ENCODE results near the gene TRAPPC2.
"Not testable (repeated sequence)": the region's sequence is repeated elsewhere in the genome, so short reads cannot be mapped to it uniquely, and the experiment has no call there.

TRAPPC2 gene

GRCh38 chrX:13742397-13743176 lies 8.2 kb upstream of the TRAPPC2 start:
- DNase-seq: peak; percentile 59

DNA sequence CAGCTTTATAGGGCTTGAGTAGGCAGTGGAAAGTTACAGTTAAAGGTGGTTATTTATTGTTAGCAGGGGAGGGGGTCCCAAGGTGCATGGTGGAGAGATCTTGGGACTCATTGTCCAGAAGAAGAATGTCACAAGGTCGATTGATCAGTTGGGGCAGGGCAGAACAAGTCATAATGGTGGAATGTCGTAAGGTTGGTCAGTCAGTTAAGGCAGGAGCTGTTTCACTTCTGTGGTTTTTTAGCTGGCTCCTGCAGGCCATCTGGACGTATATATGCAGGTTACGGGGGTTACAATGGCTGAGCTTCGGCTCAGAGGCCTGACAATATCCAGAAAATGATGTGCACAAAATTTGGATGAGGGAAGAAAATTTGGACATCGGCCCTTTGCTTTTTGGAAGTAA lies 7.3 kb upstream of the TRAPPC2 start:
- no peak for DNase-seq

DNA sequence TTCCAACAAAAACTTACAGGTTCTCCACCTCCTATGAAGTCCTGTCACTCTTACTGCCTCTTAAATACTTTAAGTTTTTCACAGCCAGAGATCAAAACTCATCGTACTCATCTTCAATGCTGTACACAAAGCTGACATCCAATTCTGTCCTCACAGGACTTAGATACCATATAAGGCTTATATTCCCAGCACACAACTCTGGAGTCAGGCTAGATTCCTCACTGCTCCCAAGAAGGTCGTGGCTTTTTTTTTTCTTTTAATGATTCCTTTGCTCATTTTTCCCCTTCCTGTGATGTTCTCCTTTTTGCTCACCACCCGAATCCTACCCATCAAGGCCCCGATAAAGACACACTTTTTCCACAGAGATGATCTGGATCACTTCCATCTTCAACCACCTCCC lies 914 bp downstream of the TRAPPC2 start:
- DNase-seq: no peak

DNA sequence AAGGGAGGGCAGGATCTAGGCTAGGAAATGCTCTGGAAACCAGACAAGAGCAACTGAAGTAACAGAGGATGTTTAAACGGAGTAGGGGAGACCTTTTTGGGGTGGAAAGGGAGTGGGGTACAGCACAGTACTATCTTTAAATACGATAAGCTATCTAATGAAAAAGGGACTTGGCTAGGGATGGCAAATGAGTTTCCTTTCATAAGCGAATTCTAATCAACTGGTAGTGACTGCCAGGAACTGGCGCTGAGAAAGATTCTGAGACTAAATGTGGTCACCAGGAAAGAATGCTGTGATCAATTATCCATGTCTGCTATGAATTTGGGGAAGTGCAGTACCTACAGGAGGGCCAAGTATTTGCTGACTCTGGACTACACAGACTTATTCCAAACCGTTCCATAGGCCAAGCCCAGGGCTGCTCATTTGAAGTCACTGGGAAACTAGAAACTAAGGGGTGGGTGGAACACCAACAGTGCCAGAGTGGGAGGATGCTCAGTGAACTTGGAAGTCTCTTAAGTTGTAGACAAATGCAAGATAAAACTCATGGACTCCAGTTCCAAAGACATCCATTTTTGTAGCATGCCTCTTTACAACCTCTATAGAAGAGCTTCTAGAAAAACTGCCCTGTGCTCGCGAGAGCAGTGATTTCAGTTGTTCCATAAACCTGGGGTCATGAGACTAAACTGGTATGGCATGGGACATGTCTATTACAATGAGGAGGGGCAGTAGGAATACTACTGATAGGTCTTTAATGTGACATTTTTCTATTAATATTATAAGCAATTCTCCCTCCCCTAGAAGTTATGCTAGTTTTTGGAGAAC lies 2.0 kb downstream of the TRAPPC2 start:
- no peak for DNase-seq

GRCh38 chrX:13730523-13730922 lies 3.9 kb downstream of the TRAPPC2 start:
- DNase-seq: not testable (repeated sequence)

DNA sequence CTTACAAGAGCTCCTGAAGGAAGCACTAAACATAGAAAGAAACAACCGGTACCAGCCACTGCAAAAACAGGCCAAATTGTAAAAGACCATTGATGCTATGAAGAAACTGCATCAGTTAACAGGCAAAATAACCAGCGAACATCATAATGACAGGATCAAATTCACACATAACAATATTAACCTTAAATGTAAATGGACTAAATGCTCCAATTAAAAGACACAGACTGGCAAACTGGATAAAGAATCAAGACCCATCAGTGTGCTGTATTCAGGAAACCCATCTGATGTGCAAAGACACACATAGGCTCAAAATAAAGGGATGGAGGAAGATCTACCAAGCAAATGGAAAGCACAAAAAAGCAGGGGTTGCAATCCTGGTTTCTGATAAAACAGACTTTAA lies 7.8 kb downstream of the TRAPPC2 start:
- DNase-seq: not testable (repeated sequence)

GRCh38 chrX:13724878-13725277 lies 9.5 kb downstream of the TRAPPC2 start:
- peak; percentile 56 for DNase-seq

- DNase-seq: no peak
These were observed 12.5 kb downstream of the TRAPPC2 start for GRCh38 chrX:13721819-13722519.

GRCh38 chrX:13721371-13721770 lies 13.0 kb downstream of the TRAPPC2 start:
- DNase-seq: no peak

GRCh38 chrX:13719192-13719856 lies 15.1 kb downstream of the TRAPPC2 start:
- DNase-seq: no peak

GRCh38 chrX:13717700-13718472 lies 16.5 kb downstream of the TRAPPC2 start:
- DNase-seq: no peak

- peak; percentile 14 for DNase-seq
These were observed 17.5 kb downstream of the TRAPPC2 start for GRCh38 chrX:13716905-13717304.

DNA sequence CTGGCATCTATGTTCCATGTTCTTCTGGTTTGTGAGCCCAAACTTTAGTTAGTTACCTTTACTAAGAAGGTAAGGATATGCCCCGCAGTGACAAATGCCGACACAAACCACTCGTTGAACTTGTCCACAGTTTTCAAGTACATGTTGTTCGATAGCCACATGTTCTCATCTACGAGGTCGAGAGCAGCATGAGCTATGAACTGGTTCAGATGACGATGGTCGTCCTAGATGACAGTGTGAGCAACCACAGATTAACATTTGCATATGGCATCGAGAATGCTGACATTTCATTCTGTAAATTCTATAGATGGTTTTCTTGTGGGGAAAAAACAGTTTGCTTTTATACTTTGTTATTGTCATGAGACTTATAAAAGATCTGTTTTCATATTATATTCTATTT lies 18.0 kb downstream of the TRAPPC2 start:
- DNase-seq: no peak

DNA sequence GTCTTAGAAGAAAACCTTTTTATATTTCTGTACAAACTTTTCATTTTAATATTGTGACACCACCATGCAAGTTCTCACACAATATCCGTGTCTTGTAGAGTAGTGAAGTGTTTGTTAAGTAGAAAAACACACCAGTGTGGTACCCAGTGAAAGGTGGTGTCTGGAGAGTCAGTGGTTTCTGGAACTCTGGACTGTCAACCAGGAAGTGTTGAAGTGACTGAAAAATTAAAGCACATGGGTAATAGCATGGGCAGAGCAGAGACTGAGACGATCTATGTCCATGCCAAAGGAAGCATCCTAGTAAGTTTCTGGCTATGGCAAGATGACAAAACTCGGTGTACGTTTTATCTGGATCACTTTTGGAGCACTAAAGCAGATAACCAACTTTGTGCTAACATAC lies 23.3 kb downstream of the TRAPPC2 start:
- DNase-seq: no peak

DNA sequence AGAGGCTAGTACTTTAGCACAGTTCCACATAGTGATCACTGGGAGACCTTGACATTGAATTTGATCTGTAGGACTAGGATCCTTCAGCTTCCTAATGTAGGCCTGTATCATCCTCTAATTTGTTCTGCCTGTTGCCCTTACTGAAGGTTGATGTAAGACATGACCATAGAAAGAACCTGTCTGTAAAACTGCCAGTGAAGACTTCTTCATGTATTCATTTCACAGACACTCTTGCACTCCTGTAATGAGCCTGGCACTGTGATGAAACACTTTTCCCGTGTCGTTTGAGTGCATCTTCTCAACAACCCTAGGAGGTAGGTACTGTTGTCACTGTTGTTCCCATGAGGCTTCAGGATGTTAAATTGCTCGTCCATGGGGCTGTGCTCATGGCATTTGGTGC lies 30.8 kb downstream of the TRAPPC2 start:
- DNase-seq: no peak

DNA sequence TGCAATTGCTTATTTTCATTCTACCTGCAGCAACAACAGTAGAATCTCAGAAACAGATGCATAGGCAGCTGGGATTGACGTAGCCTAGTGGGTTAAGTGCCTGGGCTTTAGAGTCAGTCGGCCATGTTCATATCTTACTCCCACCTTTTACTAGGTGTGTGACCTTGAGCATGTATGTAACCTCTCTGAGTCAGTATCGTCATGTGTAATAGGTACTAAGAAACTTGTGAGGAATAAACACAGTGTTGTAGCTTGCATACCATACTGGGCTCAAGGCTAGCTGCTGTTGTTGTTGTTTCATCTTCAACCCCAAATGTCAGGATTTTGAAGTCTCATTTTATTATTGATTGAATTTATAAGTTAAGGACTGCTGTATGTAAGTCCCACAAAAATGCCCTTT lies 31.3 kb downstream of the TRAPPC2 start:
- no peak for DNase-seq

DNA sequence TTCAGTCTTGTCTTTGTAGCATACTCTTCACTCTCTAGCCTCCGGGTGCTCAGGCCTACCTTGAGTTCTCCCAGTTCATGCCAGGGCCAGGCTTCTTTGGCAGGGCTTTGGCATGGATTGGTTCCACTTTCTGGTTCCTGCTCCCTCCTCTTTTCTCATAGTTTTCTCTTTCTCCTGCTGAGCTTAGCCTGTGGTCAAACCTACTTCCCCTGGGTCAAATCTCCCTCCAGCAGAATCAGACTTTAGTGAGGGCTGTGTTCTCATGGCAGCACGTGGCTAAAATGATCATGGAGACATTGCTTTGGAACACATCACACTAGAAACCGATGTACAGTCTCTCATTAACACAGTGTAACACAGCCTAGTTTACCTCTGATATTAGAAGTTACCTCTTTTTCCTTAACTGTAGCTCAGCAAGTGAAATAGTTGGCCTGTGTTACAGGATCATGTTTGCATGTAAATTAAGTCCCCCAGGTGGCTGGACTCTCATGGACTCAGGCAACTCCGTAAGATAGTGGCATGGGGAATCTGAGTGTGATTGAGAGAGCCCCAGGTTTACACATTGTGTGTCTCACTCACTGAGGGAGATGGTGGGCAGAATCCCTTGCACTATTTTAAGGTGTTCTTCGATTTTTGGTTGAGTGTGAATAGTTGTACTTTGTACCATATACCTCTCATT lies 32.2 kb downstream of the TRAPPC2 start:
- DNase-seq: no peak

DNA sequence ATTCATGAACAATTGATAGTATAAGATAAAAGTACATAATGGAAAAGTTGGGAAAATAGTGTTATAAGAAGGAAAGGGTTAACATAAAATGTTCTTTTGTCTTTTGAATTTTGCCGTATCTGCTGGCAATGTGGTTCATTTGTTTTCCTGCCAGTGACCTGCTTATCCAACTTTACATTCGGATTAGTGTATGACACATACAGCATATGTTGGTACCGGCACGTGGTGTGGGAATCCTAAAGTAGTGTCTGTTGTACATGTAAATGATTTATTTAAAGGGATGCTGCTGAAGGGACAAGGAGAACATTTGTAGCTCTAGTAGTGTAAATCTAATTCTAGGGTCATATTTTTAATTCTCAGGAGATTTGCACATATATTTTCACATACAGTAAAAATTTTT lies 34.0 kb downstream of the TRAPPC2 start:
- no peak for DNase-seq

DNA sequence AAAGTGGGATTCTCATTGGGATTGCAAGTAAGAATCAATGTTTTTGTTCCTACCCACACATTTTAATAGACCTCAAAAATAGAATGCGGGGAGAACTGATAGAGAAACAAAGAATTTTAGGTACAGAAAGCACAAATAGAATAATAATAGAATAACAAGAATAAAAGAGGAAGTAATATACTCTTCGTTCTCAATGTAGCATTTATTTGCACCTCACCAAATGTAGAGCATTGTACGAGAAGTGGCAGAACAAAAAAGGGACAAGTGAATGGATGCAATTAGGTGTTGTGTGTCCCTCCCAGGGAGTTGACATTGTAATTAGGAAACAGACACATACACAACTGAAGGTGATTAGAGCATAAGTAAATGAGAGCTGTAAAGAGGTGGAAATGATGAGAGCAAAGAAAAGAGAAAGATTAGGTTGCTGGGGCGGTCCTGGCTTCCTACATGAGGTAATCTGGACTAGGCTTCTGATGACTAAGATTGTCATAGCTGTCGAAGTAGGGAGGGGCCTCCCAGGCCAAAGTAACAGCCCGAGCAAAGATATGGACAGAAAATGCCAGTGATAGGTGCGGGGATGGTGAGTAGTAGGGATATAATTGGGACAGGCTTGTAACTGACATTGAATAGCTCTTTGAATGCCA lies 35.1 kb downstream of the TRAPPC2 start:
- DNase-seq: no peak

GRCh38 chrX:13698432-13698831 lies 36.0 kb downstream of the TRAPPC2 start:
- DNase-seq: no peak

DNA sequence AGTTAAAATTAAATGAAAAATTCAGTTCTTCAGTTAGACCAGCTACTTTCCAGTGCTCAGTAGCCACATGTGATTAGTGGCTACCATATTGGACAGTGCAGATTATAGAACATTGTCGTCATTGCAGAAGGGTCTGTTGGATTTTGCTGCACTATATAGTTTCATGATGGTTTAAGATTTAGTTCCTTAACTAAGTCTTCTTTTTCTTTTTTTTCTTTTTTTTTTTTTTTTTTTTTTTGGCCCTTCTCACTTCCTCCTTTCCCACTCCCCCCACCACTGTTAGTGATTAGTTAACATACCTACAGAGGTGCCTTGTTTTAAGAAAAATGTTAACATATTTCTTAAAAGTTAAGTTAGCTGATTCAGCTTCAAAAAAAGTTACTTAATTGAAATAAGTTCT lies 36.4 kb downstream of the TRAPPC2 start:
- DNase-seq: no peak
